GM06990 (cell line): ENCODE data around the gene SEC11A.

ENCODE experiments used
- DNase-seq: peaks from one replicate; pipeline ENCODE4 v3.0.0-alpha.2; 2011; ENCODE audit not compliant: insufficient read length; ENCODE audit errors: extremely low read depth
- H3K27me3 ChIP-seq: replicated peaks from 2 replicates; pipeline ENCODE4 v1.6.0; 2011; ENCODE audit warnings: low read length; ENCODE audit not compliant: control insufficient read depth, insufficient read depth
- H3K36me3 ChIP-seq: 2 replicates; pipeline ENCODE4 v1.5.1; 2011; ENCODE audit warnings: low read length; ENCODE audit not compliant: control insufficient read depth, insufficient read depth
- H3K4me3 ChIP-seq: replicated peaks from 2 replicates; pipeline ENCODE4 v1.5.1; 2011; ENCODE audit warnings: low read depth, mild to moderate bottlenecking, control low read depth, low read length
- TF ChIP-seq, protein P1 (sequence below): IDR thresholded peaks from 2 replicates; pipeline ENCODE4 v1.5.1; 2011; ENCODE audit warnings: low read length, control low read depth, mild to moderate bottlenecking, inconsistent platforms; ENCODE audit not compliant: insufficient read depth, poor library complexity, severe bottlenecking

SEC11A gene

GRCh38 chr15:84657748-84658079 lies 58.2 kb downstream of the SEC11A start:
- no peak for DNase-seq
- Histone ChIP-seq H3K36me3 (0 out of 2 replicates have a peak, but pooled peaks cover 2% of the 10 kb centered on the region), H3K4me3 (peak overlapping the region; percentile 62), H3K27me3 (no peaks in the 10 kb centered on the region)
- TF ChIP-seq, protein P1, sequence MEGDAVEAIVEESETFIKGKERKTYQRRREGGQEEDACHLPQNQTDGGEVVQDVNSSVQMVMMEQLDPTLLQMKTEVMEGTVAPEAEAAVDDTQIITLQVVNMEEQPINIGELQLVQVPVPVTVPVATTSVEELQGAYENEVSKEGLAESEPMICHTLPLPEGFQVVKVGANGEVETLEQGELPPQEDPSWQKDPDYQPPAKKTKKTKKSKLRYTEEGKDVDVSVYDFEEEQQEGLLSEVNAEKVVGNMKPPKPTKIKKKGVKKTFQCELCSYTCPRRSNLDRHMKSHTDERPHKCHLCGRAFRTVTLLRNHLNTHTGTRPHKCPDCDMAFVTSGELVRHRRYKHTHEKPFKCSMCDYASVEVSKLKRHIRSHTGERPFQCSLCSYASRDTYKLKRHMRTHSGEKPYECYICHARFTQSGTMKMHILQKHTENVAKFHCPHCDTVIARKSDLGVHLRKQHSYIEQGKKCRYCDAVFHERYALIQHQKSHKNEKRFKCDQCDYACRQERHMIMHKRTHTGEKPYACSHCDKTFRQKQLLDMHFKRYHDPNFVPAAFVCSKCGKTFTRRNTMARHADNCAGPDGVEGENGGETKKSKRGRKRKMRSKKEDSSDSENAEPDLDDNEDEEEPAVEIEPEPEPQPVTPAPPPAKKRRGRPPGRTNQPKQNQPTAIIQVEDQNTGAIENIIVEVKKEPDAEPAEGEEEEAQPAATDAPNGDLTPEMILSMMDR: no peak

- H3K27me3 ChIP-seq: no peaks in the 10 kb centered on the region
- no peak overlapping the region for H3K4me3 ChIP-seq
- TF ChIP-seq, protein P1: no peak
- 0 out of 2 replicates have a peak, but pooled peaks cover 2% of the 10 kb centered on the region for H3K36me3 ChIP-seq
- DNase-seq: no peak
These were observed 59.0 kb downstream of the SEC11A start for GRCh38 chr15:84656972-84657371.

DNA sequence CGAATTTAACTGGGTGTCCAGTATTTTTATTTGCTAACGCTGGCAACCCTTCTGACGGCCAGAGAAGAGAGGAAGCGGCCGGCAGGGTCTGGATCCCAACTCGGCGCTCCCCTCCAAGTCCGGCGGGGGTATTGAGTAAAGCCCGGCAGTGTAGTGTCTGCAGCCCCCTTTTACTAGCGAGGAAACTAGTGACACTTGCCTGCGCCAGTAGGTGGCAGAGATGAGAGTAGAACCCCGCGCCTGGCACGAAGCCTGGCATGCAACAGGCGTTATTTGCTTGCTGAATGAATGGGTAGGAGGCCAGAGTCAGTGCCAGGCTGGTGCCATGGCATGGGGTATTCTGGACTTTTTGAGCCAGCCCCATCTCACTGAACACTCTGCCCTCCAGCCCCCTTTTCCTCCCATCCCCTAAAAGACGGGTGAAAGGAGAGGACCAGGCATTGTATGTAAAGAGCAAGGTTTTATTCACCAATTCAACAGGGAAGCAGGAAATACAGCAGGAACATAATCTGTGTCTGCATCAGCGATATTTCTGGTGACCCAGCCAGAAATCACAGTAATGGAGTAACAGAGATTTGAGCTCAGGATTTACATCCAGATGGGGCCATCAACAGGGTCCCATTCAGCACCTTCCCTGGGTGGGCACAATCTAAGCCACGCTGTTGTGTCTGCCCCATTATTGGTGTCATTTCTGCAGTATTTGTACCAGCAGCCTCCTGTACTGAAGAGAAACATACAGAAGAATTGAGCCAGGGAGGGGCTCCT lies 61.1 kb downstream of the SEC11A start:
- TF ChIP-seq, protein P1: peak; percentile 82
- DNase-seq: peak; percentile 66
- Histone ChIP-seq H3K36me3 (peaks cover 3% of the 10 kb centered on the region), H3K4me3 (peak overlapping the region; percentile 96), H3K27me3 (no peaks in the 10 kb centered on the region)

DNA sequence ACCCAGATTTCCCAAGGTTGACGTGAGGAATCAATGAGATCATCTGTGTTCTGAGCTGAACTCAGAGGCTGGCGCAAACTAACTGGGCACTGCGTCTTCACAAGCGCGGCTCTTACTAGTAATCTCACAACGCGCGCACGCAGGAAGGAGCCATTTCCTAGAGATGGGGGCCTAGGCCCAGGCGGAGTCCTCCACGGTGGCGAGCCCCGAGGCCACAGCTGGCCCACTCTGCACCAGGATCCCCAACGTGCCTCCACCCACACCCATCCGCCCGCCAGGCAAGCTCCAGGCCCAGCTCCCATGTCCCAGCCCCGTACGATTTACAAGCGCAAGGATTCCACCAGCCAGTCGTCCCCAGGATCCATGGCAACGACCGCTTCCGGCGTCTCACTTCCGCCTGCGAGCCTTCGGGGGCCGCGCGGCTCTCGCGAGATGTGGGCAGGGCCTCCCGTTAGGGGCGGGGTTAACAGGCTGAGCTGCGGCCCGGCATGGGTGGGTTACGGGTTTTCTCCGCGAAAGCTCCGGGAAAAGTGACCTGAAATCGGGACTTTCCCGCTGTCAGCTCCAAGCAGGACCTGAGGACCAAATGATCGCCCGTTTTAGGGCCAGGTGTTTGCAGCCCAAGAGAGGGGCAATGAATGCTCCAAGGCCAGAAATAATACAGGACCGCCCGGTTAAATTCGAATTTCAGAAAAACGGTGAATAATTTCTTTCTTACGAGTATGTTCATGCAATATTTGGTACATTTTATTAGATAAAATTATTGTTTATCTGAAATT lies 61.8 kb downstream of the SEC11A start, which contains the start of gene WDR73:
WDR73 (minus strand) TSS at position 374 of the 779 bp plus-strand sequence; CDS start at position 365, 9 bp downstream.
- Histone ChIP-seq H3K27me3 (no peaks in the 10 kb centered on the region), H3K36me3 (peaks cover 6% of the 10 kb centered on the region), H3K4me3 (peak within 1 kb of the TSS; percentile 96)
- TF ChIP-seq, protein P1: no peak
- DNase-seq: peak; percentile 94

GRCh38 chr15:84653584-84653909 lies 62.4 kb downstream of the SEC11A start:
- Histone ChIP-seq H3K27me3 (no peaks in the 10 kb centered on the region), H3K36me3 (peaks cover 6% of the 10 kb centered on the region), H3K4me3 (peak overlapping the region; percentile 96)
- TF ChIP-seq, protein P1: no peak
- no peak for DNase-seq
